ENCODE measurements around the gene C1orf105.

The C1orf105 gene

DNA sequence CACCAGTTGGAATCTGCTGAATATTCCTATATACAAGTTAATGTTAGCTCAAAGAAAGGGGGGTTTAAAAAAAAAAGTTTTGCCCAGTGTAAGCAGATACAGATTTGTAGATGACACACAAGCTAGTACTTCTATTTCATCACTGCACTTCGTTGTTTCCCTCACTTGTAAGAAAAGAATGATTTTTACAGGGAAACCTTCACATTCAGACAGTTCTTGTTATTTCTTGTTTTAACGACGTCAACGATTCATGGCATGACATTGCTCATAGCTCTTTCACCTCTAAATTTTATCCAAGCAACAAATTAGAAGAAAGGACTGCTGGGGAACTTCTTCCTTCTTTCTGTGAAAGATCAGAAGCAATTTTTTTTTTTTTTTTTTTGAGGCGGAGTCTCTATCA lies 25.7 kb upstream of the C1orf105 start:
- H4K91ac ChIP-seq (ENCODE audit: low read depth, low read length, poor library complexity) = no peak overlapping the region
- H2BK120ac ChIP-seq (ENCODE audit: low read depth, low read length) = no peak overlapping the region
- no peak overlapping the region for H2BK15ac ChIP-seq (ENCODE audit: low read length)
- peaks cover 5 to 26% of the 10 kb centered on the region in 2 donors for H3K4me1 ChIP-seq (ENCODE audit: control insufficient read depth in 2 of 2, insufficient read depth in 1 of 2, low read depth in 1 of 2, low read length in 2 of 2)
- no peak overlapping the region for H2BK5ac ChIP-seq (ENCODE audit: low read length)
- no peak overlapping the region for H2AK5ac ChIP-seq (ENCODE audit: low read depth, low read length)
- H3K27me3 ChIP-seq (ENCODE audit: control insufficient read depth in 3 of 3, insufficient read depth in 3 of 3, low read depth in 1 of 3, low read length in 3 of 3) = no peaks in the 10 kb centered on the region
- DNase-seq (ENCODE audit: low spot score) = no peak
- no peak overlapping the region for H3K9ac ChIP-seq (ENCODE audit: low read depth, low read length, poor library complexity)
- no peak overlapping the region for H3K23ac ChIP-seq (ENCODE audit: low read depth, low read length, poor library complexity)
- no peak overlapping the region for H3K4me2 ChIP-seq (ENCODE audit: insufficient read depth, low read length, poor library complexity, severe bottlenecking)
- no peak overlapping the region for H3K18ac ChIP-seq (ENCODE audit: low read length)
- WGBS, 2 donors (ENCODE audit: extremely low coverage in 2 of 2, insufficient read length in 2 of 2, insufficient replicate concordance in 1 of 2) = no CpG with 5 or more reads among the region's 5 CpGs
- H2BK12ac ChIP-seq (ENCODE audit: low read length) = no peak overlapping the region
- no peak overlapping the region for H3K27ac ChIP-seq (replicated peaks; ENCODE audit: low read length)
- H3K36me3 ChIP-seq (replicated peaks in 1 of 2; ENCODE audit: control insufficient read depth in 2 of 2, insufficient read depth in 2 of 2, low read length in 2 of 2) = no peaks in the 10 kb centered on the region
- no peaks in the 10 kb centered on the region for H3K79me1 ChIP-seq (ENCODE audit: low read depth, low read length)
- H2AFZ ChIP-seq (ENCODE audit: low read length) = no peak overlapping the region
- no peak overlapping the region for H3K14ac ChIP-seq (ENCODE audit: low read length)
- H3K9me3 ChIP-seq (replicated peaks in 1 of 2; ENCODE audit: control insufficient read depth in 2 of 2, insufficient read depth in 1 of 2, low read depth in 1 of 2, low read length in 2 of 2) = no peaks in the 10 kb centered on the region
- no peak overlapping the region for H3K4ac ChIP-seq (ENCODE audit: low read length)
- H3K4me3 ChIP-seq (ENCODE audit: low read length in 2 of 2) = no peak overlapping the region
- no peak overlapping the region for H4K8ac ChIP-seq (ENCODE audit: low read depth, low read length)

DNA sequence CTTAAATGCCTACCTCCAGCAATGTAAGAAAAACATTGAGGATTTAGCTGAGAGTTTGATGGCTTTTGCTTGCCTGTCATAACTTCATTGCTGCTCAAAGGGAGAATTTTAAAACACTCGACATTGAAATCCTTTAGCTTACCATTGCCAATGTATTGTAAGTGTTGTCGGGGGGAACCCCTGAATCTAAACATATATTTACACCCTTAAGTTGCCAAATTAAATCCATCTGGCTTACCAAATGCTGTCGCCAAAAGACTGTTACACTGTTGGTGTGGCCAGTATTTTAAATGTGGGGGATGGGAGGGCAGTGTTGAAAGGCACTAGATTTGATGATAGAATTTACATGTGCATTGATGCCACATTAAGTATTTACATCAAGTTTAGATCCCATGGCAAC lies 24.9 kb upstream of the C1orf105 start:
- Histone ChIP-seq H2BK12ac (ENCODE audit: low read length) (no peak overlapping the region), H3K9ac (ENCODE audit: low read depth, low read length, poor library complexity) (no peak overlapping the region), H4K91ac (ENCODE audit: low read depth, low read length, poor library complexity) (no peak overlapping the region), H3K4me2 (ENCODE audit: insufficient read depth, low read length, poor library complexity, severe bottlenecking) (no peak overlapping the region), H3K27me3 (ENCODE audit: control insufficient read depth in 3 of 3, insufficient read depth in 3 of 3, low read depth in 1 of 3, low read length in 3 of 3) (no peaks in the 10 kb centered on the region), H3K14ac (ENCODE audit: low read length) (no peak overlapping the region), H2BK120ac (ENCODE audit: low read depth, low read length) (no peak overlapping the region), H3K9me3 (replicated peaks in 1 of 2; ENCODE audit: control insufficient read depth in 2 of 2, insufficient read depth in 1 of 2, low read depth in 1 of 2, low read length in 2 of 2) (no peaks in the 10 kb centered on the region), H3K36me3 (replicated peaks in 1 of 2; ENCODE audit: control insufficient read depth in 2 of 2, insufficient read depth in 2 of 2, low read length in 2 of 2) (no peaks in the 10 kb centered on the region), H3K4me1 (ENCODE audit: control insufficient read depth in 2 of 2, insufficient read depth in 1 of 2, low read depth in 1 of 2, low read length in 2 of 2) (peaks cover 8 to 20% of the 10 kb centered on the region in 2 donors), H3K79me1 (ENCODE audit: low read depth, low read length) (no peaks in the 10 kb centered on the region), H2AFZ (ENCODE audit: low read length) (no peak overlapping the region), H2BK5ac (ENCODE audit: low read length) (no peak overlapping the region), H3K23ac (ENCODE audit: low read depth, low read length, poor library complexity) (no peak overlapping the region), H3K18ac (ENCODE audit: low read length) (no peak overlapping the region), H3K4ac (ENCODE audit: low read length) (no peak overlapping the region), H3K4me3 (ENCODE audit: low read length in 2 of 2) (no peak overlapping the region), H2BK15ac (ENCODE audit: low read length) (no peak overlapping the region), H3K27ac (replicated peaks; ENCODE audit: low read length) (no peak overlapping the region), H2AK5ac (ENCODE audit: low read depth, low read length) (no peak overlapping the region), H4K8ac (ENCODE audit: low read depth, low read length) (no peak overlapping the region)
- DNase-seq (ENCODE audit: low spot score) = no peak
- WGBS, 2 donors (ENCODE audit: extremely low coverage in 2 of 2, insufficient read length in 2 of 2, insufficient replicate concordance in 1 of 2) = no CpG with 5 or more reads among the region's 3 CpGs

DNA sequence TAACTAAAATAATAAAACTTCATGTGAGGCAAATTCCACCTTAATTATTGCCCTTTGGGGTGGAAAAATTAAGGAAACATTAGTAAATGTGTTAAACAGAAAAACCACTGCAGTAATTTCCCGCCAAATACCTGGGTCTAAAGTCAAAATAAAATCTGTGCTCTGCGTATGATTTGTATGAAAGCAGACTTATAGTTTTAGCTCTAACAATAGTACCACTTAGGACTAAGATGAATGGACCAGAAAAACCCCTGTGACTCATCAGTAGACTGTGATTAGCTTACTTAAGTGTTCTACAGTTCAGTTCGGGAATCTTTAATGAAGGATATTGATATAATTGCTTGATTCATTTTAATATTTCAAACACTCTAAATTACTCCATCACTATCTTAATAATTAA lies 23.3 kb upstream of the C1orf105 start:
- no peaks in the 10 kb centered on the region for H3K9me3 ChIP-seq (replicated peaks in 1 of 2; ENCODE audit: control insufficient read depth in 2 of 2, insufficient read depth in 1 of 2, low read depth in 1 of 2, low read length in 2 of 2)
- no peak overlapping the region for H2BK12ac ChIP-seq (ENCODE audit: low read length)
- H4K91ac ChIP-seq (ENCODE audit: low read depth, low read length, poor library complexity) = no peak overlapping the region
- no peak overlapping the region for H3K4me2 ChIP-seq (ENCODE audit: insufficient read depth, low read length, poor library complexity, severe bottlenecking)
- H3K14ac ChIP-seq (ENCODE audit: low read length) = no peak overlapping the region
- H2BK15ac ChIP-seq (ENCODE audit: low read length) = no peak overlapping the region
- no peak overlapping the region for H4K8ac ChIP-seq (ENCODE audit: low read depth, low read length)
- no peaks in the 10 kb centered on the region for H3K36me3 ChIP-seq (replicated peaks in 1 of 2; ENCODE audit: control insufficient read depth in 2 of 2, insufficient read depth in 2 of 2, low read length in 2 of 2)
- no peak for DNase-seq (ENCODE audit: low spot score)
- no peaks in the 10 kb centered on the region for H3K27me3 ChIP-seq (ENCODE audit: control insufficient read depth in 3 of 3, insufficient read depth in 3 of 3, low read depth in 1 of 3, low read length in 3 of 3)
- no peaks in the 10 kb centered on the region for H3K79me1 ChIP-seq (ENCODE audit: low read depth, low read length)
- H3K27ac ChIP-seq (replicated peaks; ENCODE audit: low read length) = no peak overlapping the region
- no peak overlapping the region for H3K4ac ChIP-seq (ENCODE audit: low read length)
- H3K4me1 ChIP-seq (ENCODE audit: control insufficient read depth in 2 of 2, insufficient read depth in 1 of 2, low read depth in 1 of 2, low read length in 2 of 2) = peaks cover 8 to 13% of the 10 kb centered on the region in 2 donors
- H2BK5ac ChIP-seq (ENCODE audit: low read length) = no peak overlapping the region
- no peak overlapping the region for H3K23ac ChIP-seq (ENCODE audit: low read depth, low read length, poor library complexity)
- no CpG with 5 or more reads among the region's 3 CpGs for WGBS, 2 donors (ENCODE audit: extremely low coverage in 2 of 2, insufficient read length in 2 of 2, insufficient replicate concordance in 1 of 2)
- H2AK5ac ChIP-seq (ENCODE audit: low read depth, low read length) = no peak overlapping the region
- H3K4me3 ChIP-seq (ENCODE audit: low read length in 2 of 2) = no peak overlapping the region
- H2AFZ ChIP-seq (ENCODE audit: low read length) = no peak overlapping the region
- no peak overlapping the region for H3K18ac ChIP-seq (ENCODE audit: low read length)
- H2BK120ac ChIP-seq (ENCODE audit: low read depth, low read length) = no peak overlapping the region
- H3K9ac ChIP-seq (ENCODE audit: low read depth, low read length, poor library complexity) = no peak overlapping the region

DNA sequence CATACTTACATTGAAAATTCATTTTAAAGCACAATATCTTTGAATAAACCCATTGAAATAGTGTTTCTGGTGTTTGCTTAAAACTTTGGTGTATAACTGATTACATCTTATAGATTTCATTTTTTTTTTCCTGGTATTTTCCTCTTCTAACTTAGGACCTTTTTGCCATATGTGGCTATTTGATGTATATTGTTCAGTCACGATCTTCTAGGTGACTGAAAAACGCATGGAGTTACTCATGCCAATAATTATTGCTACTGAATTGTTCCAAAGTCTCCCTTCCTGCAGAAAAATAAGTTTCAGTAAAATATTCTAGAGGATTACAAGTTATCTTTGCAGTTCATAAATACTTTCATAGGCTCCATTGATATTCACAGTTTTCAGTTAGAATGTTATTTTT lies 22.9 kb upstream of the C1orf105 start:
- H3K23ac ChIP-seq (ENCODE audit: low read depth, low read length, poor library complexity) = no peak overlapping the region
- H3K4me3 ChIP-seq (ENCODE audit: low read length in 2 of 2) = no peak overlapping the region
- no peak overlapping the region for H2BK12ac ChIP-seq (ENCODE audit: low read length)
- no peak overlapping the region for H4K91ac ChIP-seq (ENCODE audit: low read depth, low read length, poor library complexity)
- DNase-seq (ENCODE audit: low spot score) = no peak
- H3K4ac ChIP-seq (ENCODE audit: low read length) = no peak overlapping the region
- no peaks in the 10 kb centered on the region for H3K36me3 ChIP-seq (replicated peaks in 1 of 2; ENCODE audit: control insufficient read depth in 2 of 2, insufficient read depth in 2 of 2, low read length in 2 of 2)
- H3K14ac ChIP-seq (ENCODE audit: low read length) = no peak overlapping the region
- H2AK5ac ChIP-seq (ENCODE audit: low read depth, low read length) = no peak overlapping the region
- no peak overlapping the region for H3K9ac ChIP-seq (ENCODE audit: low read depth, low read length, poor library complexity)
- no CpG with 5 or more reads among the region's 2 CpGs for WGBS, 2 donors (ENCODE audit: extremely low coverage in 2 of 2, insufficient read length in 2 of 2, insufficient replicate concordance in 1 of 2)
- no peak overlapping the region for H3K27ac ChIP-seq (replicated peaks; ENCODE audit: low read length)
- no peak overlapping the region for H3K4me2 ChIP-seq (ENCODE audit: insufficient read depth, low read length, poor library complexity, severe bottlenecking)
- no peak overlapping the region for H2BK120ac ChIP-seq (ENCODE audit: low read depth, low read length)
- no peak overlapping the region for H2BK15ac ChIP-seq (ENCODE audit: low read length)
- H3K79me1 ChIP-seq (ENCODE audit: low read depth, low read length) = no peaks in the 10 kb centered on the region
- H3K18ac ChIP-seq (ENCODE audit: low read length) = no peak overlapping the region
- H4K8ac ChIP-seq (ENCODE audit: low read depth, low read length) = no peak overlapping the region
- H3K27me3 ChIP-seq (ENCODE audit: control insufficient read depth in 3 of 3, insufficient read depth in 3 of 3, low read depth in 1 of 3, low read length in 3 of 3) = no peaks in the 10 kb centered on the region
- no peak overlapping the region for H2BK5ac ChIP-seq (ENCODE audit: low read length)
- peaks cover 8 to 13% of the 10 kb centered on the region in 2 donors for H3K4me1 ChIP-seq (ENCODE audit: control insufficient read depth in 2 of 2, insufficient read depth in 1 of 2, low read depth in 1 of 2, low read length in 2 of 2)
- H2AFZ ChIP-seq (ENCODE audit: low read length) = no peak overlapping the region
- no peaks in the 10 kb centered on the region for H3K9me3 ChIP-seq (replicated peaks in 1 of 2; ENCODE audit: control insufficient read depth in 2 of 2, insufficient read depth in 1 of 2, low read depth in 1 of 2, low read length in 2 of 2)

Measured in neuronal stem cell (in vitro differentiated cells).